ENCODE data around the gene FRY. TPM values are rescaled to one million over a fixed set of nuclear protein-coding genes. Genes with fewer than 3 reads are reported as not detected.

FRY gene
- total and polyA plus RNA-seq, 4 experiments from 2014 or later, result 2.3 to 19.2 (median 11.8) TPM

- no peak for DNase-seq
- Mint-ChIP-seq H3K36me3 (peaks cover 14 to 36% of the 10 kb centered on the region in 2 donors), H3K4me3 (no peak overlapping the region), H3K27ac (no peak overlapping the region), H3K9me3 (no peaks in the 10 kb centered on the region), H3K4me1 (no peaks in the 10 kb centered on the region), H3K27me3 (no peaks in the 10 kb centered on the region)
- ChIA-PET POLR2A (ENCODE audit: partially characterized antibody) (no interaction called here), CTCF (ENCODE audit: partially characterized antibody) (interaction anchor here (1.6 kb wide), 1 partner anchor 15 kb away, joined by 5 read pairs; no protein-coding TSS in a partner anchor)
- Histone ChIP-seq H3K4me3 (ENCODE audit: low read length in 2 of 2) (no peak overlapping the region), H3K27ac (ENCODE audit: low read depth, low read length) (no peak overlapping the region), H3K27me3 (ENCODE audit: insufficient read depth, low read length) (no peaks in the 10 kb centered on the region), H3K36me3 (ENCODE audit: insufficient read depth, low read length) (no peaks in the 10 kb centered on the region), H3K4me1 (ENCODE audit: insufficient read depth, low read length) (no peaks in the 10 kb centered on the region), H3K9me3 (ENCODE audit: control insufficient read depth in 1 of 2, low read length in 2 of 2) (no peaks in the 10 kb centered on the region)
- intact Hi-C loops (cut with micrococcal nuclease), result no loop called here
Measured at GRCh38 chr13:32179708-32180107, 148.1 kb downstream of the FRY start.

- CTCF ChIA-PET (ENCODE audit: partially characterized antibody), result interaction anchor here (1.0 kb wide), 1 partner anchor 15 kb away, joined by 3 read pairs; no protein-coding TSS in a partner anchor
- POLR2A ChIA-PET (ENCODE audit: partially characterized antibody), result no interaction called here
- intact Hi-C loops (cut with micrococcal nuclease), result no loop called here
Measured at GRCh38 chr13:32187651-32188050, 156.1 kb downstream of the FRY start.

GRCh38 chr13:32191452-32191998 is 160.0 kb downstream of the FRY start:
- CTCF ChIA-PET (ENCODE audit: partially characterized antibody), result no interaction called here
- POLR2A ChIA-PET (ENCODE audit: partially characterized antibody), result no interaction called here
- no peaks in the 10 kb centered on the region for H3K4me1 ChIP-seq (ENCODE audit: insufficient read depth, low read length)

More at GRCh38 chr13:32187651-32188050, 156.1 kb downstream of the FRY start:
- Histone ChIP-seq H3K4me3 (ENCODE audit: low read length in 2 of 2) (no peak overlapping the region), H3K9me3 (ENCODE audit: control insufficient read depth in 1 of 2, low read length in 2 of 2) (no peaks in the 10 kb centered on the region), H3K27ac (ENCODE audit: low read depth, low read length) (no peak overlapping the region), H3K4me1 (ENCODE audit: insufficient read depth, low read length) (no peaks in the 10 kb centered on the region), H3K27me3 (ENCODE audit: insufficient read depth, low read length) (no peaks in the 10 kb centered on the region), H3K36me3 (ENCODE audit: insufficient read depth, low read length) (no peaks in the 10 kb centered on the region)
- Mint-ChIP-seq H3K27me3 (peaks cover 0 to 1% of the 10 kb centered on the region in 2 donors), H3K4me3 (no peak overlapping the region), H3K36me3 (peaks cover 25 to 46% of the 10 kb centered on the region in 2 donors), H3K9me3 (no peaks in the 10 kb centered on the region), H3K4me1 (no peaks in the 10 kb centered on the region), H3K27ac (no peak overlapping the region)
- DNase-seq, result no peak

GRCh38 chr13:32195713-32196112 is 164.1 kb downstream of the FRY start:
- no peaks in the 10 kb centered on the region for H3K27me3 Mint-ChIP-seq
- no peak overlapping the region for H3K27ac Mint-ChIP-seq
- no peaks in the 10 kb centered on the region for H3K36me3 ChIP-seq (ENCODE audit: insufficient read depth, low read length)
- POLR2A ChIA-PET (ENCODE audit: partially characterized antibody), result no interaction called here
- CTCF ChIA-PET (ENCODE audit: partially characterized antibody), result interaction anchor here (2.0 kb wide), 1 partner anchor 286 kb away, joined by 7 read pairs; no protein-coding TSS in a partner anchor
- DNase-seq, result no peak
- H3K27ac ChIP-seq (ENCODE audit: low read depth, low read length), result no peak overlapping the region
- H3K9me3 Mint-ChIP-seq, result no peaks in the 10 kb centered on the region
- no peaks in the 10 kb centered on the region for H3K9me3 ChIP-seq (ENCODE audit: control insufficient read depth in 1 of 2, low read length in 2 of 2)
- no peak overlapping the region for H3K4me3 ChIP-seq (ENCODE audit: low read length in 2 of 2)
- H3K36me3 Mint-ChIP-seq, result peaks cover 7 to 11% of the 10 kb centered on the region in 2 donors
- no peaks in the 10 kb centered on the region for H3K27me3 ChIP-seq (ENCODE audit: insufficient read depth, low read length)
- no peaks in the 10 kb centered on the region for H3K4me1 Mint-ChIP-seq
- intact Hi-C loops (cut with micrococcal nuclease), result no loop called here
- H3K4me1 ChIP-seq (ENCODE audit: insufficient read depth, low read length), result no peaks in the 10 kb centered on the region
- H3K4me3 Mint-ChIP-seq, result no peak overlapping the region

More at GRCh38 chr13:32191452-32191998, 160.0 kb downstream of the FRY start:
- no peaks in the 10 kb centered on the region for H3K27me3 ChIP-seq (ENCODE audit: insufficient read depth, low read length)
- Mint-ChIP-seq H3K27ac (no peak overlapping the region), H3K36me3 (peaks cover 6 to 24% of the 10 kb centered on the region in 2 donors), H3K9me3 (no peaks in the 10 kb centered on the region), H3K27me3 (peaks cover 0 to 1% of the 10 kb centered on the region in 2 donors), H3K4me3 (no peak overlapping the region), H3K4me1 (no peaks in the 10 kb centered on the region)
- no peaks in the 10 kb centered on the region for H3K9me3 ChIP-seq (ENCODE audit: control insufficient read depth in 1 of 2, low read length in 2 of 2)
- DNase-seq, result no peak
- no peak overlapping the region for H3K27ac ChIP-seq (ENCODE audit: low read depth, low read length)
- no peak overlapping the region for H3K4me3 ChIP-seq (ENCODE audit: low read length in 2 of 2)
- H3K36me3 ChIP-seq (ENCODE audit: insufficient read depth, low read length), result no peaks in the 10 kb centered on the region
- intact Hi-C loops (cut with micrococcal nuclease), result no loop called here

GRCh38 chr13:32199168-32199567 is 167.6 kb downstream of the FRY start:
- Mint-ChIP-seq H3K9me3 (no peaks in the 10 kb centered on the region), H3K27ac (no peak overlapping the region), H3K36me3 (peaks cover 8 to 10% of the 10 kb centered on the region in 2 donors), H3K4me3 (no peak overlapping the region), H3K27me3 (no peaks in the 10 kb centered on the region), H3K4me1 (no peaks in the 10 kb centered on the region)
- DNase-seq, result no peak
- intact Hi-C loops (cut with micrococcal nuclease), result no loop called here
- POLR2A ChIA-PET (ENCODE audit: partially characterized antibody), result interaction anchor here (0.5 kb wide), 1 partner anchor 542 kb away, joined by 3 read pairs; no protein-coding TSS in a partner anchor
- H3K27me3 ChIP-seq (ENCODE audit: insufficient read depth, low read length), result no peaks in the 10 kb centered on the region
- no peaks in the 10 kb centered on the region for H3K36me3 ChIP-seq (ENCODE audit: insufficient read depth, low read length)
- no peaks in the 10 kb centered on the region for H3K4me1 ChIP-seq (ENCODE audit: insufficient read depth, low read length)
- CTCF ChIA-PET (ENCODE audit: partially characterized antibody), result no interaction called here
- H3K9me3 ChIP-seq (ENCODE audit: control insufficient read depth in 1 of 2, low read length in 2 of 2), result no peaks in the 10 kb centered on the region
- H3K4me3 ChIP-seq (ENCODE audit: low read length in 2 of 2), result no peak overlapping the region
- no peak overlapping the region for H3K27ac ChIP-seq (ENCODE audit: low read depth, low read length)

GRCh38 chr13:32200741-32201140 is 169.2 kb downstream of the FRY start:
- H3K9me3 ChIP-seq (ENCODE audit: control insufficient read depth in 1 of 2, low read length in 2 of 2), result no peaks in the 10 kb centered on the region
- no peak overlapping the region for H3K4me3 ChIP-seq (ENCODE audit: low read length in 2 of 2)
- Mint-ChIP-seq H3K9me3 (no peaks in the 10 kb centered on the region), H3K4me3 (no peak overlapping the region), H3K27me3 (no peaks in the 10 kb centered on the region), H3K27ac (no peak overlapping the region), H3K36me3 (peaks cover 5 to 10% of the 10 kb centered on the region in 2 donors), H3K4me1 (no peaks in the 10 kb centered on the region)
- DNase-seq, result no peak
- H3K36me3 ChIP-seq (ENCODE audit: insufficient read depth, low read length), result no peaks in the 10 kb centered on the region
- ChIA-PET POLR2A (ENCODE audit: partially characterized antibody) (no interaction called here), CTCF (ENCODE audit: partially characterized antibody) (no interaction called here)
- H3K27me3 ChIP-seq (ENCODE audit: insufficient read depth, low read length), result no peaks in the 10 kb centered on the region
- H3K27ac ChIP-seq (ENCODE audit: low read depth, low read length), result no peak overlapping the region
- H3K4me1 ChIP-seq (ENCODE audit: insufficient read depth, low read length), result no peaks in the 10 kb centered on the region
- intact Hi-C loops (cut with micrococcal nuclease), result no loop called here

GRCh38 chr13:32201809-32202208 is 170.2 kb downstream of the FRY start:
- peaks cover 5 to 12% of the 10 kb centered on the region in 2 donors for H3K36me3 Mint-ChIP-seq
- intact Hi-C loops (cut with micrococcal nuclease), result no loop called here
- H3K27me3 Mint-ChIP-seq, result no peaks in the 10 kb centered on the region
- DNase-seq, result no peak
- Histone ChIP-seq H3K27ac (ENCODE audit: low read depth, low read length) (no peak overlapping the region), H3K36me3 (ENCODE audit: insufficient read depth, low read length) (no peaks in the 10 kb centered on the region), H3K4me1 (ENCODE audit: insufficient read depth, low read length) (no peaks in the 10 kb centered on the region), H3K27me3 (ENCODE audit: insufficient read depth, low read length) (no peaks in the 10 kb centered on the region), H3K9me3 (ENCODE audit: control insufficient read depth in 1 of 2, low read length in 2 of 2) (no peaks in the 10 kb centered on the region), H3K4me3 (ENCODE audit: low read length in 2 of 2) (no peak overlapping the region)
- CTCF ChIA-PET (ENCODE audit: partially characterized antibody), result interaction anchor here (1.4 to 1.5 kb wide), 2 partner anchors 15 to 37 kb away, joined by 3 to 6 read pairs; no protein-coding TSS in a partner anchor
- POLR2A ChIA-PET (ENCODE audit: partially characterized antibody), result no interaction called here
- H3K9me3 Mint-ChIP-seq, result no peaks in the 10 kb centered on the region
- H3K4me3 Mint-ChIP-seq, result no peak overlapping the region
- no peaks in the 10 kb centered on the region for H3K4me1 Mint-ChIP-seq
- no peak overlapping the region for H3K27ac Mint-ChIP-seq

Data from CD4-positive, alpha-beta memory T cell (primary cell).